NCI-H1105 (cell line): Measurements from ENCODE around the gene POU5F1.
"Not testable (repeated sequence)": the region's sequence is repeated elsewhere in the genome, so short reads cannot be mapped to it uniquely, and the experiment has no call there.

Experiments used
- DNase-seq: peaks from one replicate; lab custom pipeline; 2025; lab: John Stamatoyannopoulos, UW

The POU5F1 gene

DNA sequence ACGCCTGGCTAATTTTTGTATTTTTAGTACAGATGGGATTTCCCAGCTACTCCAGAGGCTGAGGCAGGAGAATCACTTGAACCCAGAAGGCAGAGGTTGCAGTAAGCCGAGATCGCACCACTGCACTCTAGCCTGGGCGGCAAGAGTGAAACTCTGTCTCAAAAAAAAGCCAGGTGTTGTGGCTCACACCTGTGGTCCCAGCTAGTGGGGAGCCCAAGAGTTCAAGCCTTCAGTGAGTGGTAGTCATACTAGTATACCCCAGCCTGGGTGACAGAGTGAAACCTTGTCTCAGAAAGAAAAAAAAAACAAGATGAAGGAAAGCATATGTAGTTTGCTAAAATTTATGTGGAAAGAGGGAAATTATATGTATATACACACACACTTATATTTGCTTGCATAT lies 20.0 kb upstream of the POU5F1 start:
- no peak for DNase-seq

DNA sequence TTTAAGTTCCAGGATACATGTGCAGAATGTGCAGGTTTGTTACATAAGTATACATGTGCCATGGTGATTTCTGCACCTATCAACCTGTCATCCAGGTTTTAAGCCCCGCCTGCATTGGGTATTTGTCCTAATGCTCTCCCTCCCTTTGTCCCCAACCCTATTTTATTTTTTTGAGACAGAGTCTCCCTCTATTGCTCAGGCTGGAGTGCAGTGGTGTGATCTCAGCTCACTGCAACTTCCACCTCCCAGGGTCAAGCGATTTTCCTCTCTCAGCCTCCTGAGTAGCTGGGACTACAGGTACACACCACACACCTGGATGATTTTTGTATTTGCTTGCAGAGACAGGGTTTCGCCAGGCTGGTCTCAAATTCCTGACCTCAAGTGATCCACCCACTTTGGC lies 18.7 kb upstream of the POU5F1 start:
- DNase-seq = not testable (repeated sequence)

DNA sequence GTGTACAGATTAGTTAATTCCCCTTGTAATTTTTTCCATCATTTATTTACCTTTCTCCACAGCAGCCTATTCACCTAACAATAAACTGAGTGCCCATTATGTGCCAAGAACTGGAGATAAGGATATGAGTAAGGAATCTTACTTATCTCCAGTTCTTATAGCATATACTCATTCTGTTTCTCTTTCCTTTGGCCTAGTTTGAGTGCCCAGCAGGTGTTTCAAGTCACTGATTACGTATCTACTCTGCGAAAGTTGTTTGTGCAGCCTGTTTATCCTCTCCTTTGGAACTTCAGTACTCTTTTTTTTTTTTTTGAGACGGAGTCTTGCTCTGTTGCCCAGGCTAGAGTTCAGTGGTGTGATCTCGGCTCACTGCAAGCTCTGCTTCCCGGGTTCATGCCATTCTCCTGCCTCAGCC lies 17.3 kb upstream of the POU5F1 start:
- no peak for DNase-seq

DNA sequence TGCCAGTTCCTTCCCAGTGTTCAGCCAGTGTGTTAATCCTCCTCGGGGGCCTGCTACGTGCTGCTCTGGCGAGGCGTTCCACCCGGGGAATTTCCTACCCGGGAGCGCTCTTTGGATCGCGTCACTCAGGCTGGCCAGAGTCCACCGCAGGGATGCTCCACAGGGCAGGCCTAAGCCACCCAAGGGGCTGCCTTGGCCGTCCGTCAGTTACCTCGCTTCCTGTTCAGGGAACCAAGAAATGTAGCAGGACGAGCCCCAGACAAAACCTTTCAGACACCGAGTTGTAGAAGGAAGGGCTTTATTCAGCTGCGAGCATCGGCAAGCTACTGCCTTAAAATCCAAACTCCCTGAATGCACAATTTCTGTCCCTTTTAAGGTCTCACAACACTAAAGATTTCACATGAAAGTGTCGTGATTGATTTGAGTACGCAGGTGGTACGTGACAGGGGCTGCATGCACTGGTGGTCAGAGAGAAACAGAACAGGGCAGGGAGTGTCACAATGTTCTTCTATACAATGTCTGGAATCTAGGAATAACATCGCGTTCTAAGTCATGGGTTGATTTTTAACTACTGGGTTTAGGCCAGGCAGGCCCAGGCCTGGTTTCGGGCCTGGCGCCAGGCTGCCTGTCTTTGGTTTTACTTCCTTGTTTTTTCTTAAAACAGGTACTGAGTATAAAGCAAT lies 15.7 kb upstream of the POU5F1 start:
- DNase-seq = no peak

DNA sequence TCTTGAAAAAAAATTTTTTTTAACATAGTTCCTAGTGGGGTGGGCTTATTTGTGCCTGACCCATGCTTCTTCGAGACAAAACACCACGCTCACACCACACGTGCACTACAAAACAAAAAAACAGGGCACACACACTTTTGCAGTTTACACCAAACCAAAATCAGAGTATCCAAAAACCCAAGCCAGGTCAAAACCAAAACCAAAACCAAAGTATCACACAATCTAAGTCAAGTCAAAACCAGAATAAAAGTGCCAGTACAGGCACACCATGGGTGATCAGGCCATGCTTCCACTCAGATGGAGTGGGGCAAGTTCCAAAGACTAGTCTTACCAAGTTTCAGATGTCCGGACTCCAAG lies 15.2 kb upstream of the POU5F1 start:
- not testable (repeated sequence) for DNase-seq

DNA sequence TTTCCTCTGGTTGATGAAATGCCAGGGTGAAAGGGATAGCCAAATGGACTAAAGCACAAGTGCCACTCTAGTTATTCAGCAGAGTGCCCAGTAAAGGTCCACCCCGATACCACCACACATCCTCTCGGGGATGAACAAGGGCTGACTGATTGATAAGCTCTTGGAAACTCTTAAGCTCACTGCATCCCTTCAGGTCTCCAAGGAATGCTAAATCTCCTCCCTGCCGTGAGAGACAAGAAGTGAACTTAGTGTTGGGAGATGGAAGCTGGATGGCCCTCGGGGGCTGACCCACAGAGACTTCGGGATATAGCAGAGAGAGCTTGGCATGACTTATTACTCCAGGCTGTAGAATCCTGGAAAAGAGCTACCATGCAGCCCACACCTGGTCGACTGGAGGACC lies 13.4 kb upstream of the POU5F1 start:
- not testable (repeated sequence) for DNase-seq

DNA sequence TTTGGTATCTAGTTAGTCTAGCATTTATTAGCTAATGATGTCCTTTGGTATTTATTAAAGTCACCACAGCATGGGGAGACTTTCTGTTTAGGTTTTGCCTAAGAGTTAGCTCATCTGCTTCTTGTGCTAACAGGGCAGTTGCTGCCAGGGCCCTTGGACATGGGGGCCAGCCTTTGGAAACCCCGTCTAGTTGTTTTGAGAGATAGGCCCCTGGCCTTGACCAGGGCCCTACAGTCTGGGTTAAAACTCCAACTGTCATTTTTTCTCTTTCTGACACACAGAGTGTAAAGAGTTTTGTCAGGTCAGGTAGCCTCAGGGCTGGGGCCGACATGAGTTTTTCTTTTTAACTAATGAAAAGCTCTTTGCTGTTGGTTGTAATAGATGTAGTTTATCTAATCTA lies 12.8 kb upstream of the POU5F1 start:
- not testable (repeated sequence) for DNase-seq

DNA sequence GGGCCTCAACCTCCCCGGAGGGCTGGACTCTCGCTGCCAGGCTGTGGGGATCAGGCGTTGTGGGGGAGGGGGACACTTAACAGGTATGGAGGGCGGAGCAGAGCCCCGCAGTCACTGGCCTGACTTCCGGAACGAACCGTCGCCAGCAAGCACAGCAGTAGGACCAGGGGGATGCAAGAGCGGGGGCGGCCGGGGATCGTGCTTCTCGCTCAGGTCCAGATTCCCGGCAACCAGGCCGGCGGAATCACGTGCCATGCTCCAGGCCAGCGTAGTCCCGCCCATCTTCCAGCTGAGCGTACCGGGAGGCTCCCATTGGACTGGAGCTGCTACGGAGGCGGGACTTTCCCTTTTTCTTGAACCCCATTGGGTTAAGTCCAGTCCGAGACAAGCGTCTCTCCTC lies 10.0 kb upstream of the POU5F1 start:
- no peak for DNase-seq

DNA sequence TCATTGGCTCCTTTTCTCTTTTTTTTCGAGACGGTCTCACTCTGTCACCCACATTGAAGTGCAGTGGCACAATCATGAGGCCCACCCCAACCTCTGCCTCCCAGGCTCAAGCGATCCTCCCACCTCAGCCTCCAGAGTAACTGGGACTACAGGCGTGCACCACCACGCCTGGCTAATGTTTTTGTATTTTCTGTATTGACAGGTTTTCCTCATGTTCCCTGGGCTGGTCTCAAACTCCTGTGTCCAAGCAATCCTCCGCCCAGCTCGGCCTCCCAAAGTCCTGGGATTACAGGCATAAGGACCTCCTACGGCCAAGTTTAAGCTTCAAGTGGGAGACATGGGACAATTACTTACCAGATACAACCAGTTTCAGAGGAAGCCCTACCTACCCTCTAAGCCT lies 9.4 kb upstream of the POU5F1 start:
- no peak for DNase-seq

DNA sequence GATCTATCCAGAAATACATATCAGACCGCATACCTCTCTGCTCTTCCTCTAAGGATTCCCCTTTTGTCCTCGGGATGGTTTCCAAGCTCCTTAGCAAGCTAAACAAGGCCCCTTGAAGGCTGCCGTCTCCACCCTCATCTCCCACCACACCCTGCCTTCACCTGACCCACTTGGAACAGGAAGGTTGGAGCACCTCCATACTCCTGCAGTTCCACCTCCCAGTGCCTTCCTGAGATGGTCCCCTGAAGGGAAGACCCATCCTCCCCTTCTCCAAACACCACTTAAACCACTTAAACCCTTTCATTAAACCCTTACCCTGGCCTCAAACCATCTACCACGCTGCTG lies 8.5 kb upstream of the POU5F1 start:
- no peak for DNase-seq

DNA sequence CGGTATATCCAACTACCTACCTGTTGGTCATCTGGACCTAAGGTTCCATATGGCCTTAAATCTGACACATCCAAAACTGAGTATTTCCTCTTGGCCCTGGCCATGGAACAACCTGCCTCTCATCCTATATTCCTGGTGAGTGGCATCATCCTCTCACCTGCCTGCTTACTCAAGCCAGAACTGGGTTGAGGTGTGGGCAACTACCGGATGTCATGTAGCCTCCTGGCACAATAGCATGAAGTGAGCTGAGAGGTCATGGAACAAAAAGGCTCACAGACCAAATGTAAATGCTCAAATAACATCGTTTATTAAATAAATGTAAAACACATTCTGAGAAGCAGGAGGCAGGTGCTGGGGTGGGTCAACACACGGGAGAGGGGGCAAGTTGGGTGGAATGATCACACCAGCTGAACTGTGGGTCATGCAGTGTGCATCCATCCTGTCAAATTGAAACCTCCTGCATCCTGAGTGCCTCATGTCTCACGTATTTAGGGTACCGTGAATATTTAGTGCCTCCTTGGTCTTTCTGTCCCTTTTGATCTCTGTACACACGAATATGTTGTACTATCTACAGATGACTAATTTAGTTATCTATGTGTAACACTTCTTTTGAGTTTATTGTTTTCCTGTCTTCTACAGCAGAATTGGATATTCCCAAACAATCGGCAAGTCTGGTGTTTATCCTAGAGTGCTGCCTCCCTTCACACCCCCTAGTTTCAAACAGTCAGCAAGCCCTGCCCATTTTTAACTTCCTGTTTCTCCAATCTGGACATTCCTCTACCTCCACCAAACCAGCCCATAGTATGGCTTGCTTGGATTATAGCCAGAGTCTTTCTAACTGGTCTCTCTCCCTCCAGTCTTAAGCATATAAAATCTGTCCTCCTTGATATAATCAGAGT lies 7.9 kb upstream of the POU5F1 start:
- no peak for DNase-seq

DNA sequence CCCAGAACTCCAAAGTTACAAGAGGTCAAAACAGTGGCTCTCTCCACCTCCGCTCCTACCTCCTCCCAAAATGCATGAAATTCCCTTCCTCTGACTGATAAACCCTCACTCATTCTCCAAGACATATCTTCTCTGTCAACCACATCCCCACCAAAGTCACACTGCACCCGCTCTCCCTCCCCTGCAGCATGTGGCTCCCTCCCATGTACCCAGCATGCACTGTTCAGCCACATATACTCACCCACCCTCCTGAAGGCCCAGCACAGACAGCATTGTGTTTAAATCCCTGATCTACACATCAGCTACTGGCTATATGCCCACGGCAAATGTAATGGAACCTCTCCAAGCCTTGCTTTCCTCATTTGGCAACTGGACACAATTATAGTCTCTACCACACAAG lies 5.5 kb upstream of the POU5F1 start:
- no peak for DNase-seq

DNA sequence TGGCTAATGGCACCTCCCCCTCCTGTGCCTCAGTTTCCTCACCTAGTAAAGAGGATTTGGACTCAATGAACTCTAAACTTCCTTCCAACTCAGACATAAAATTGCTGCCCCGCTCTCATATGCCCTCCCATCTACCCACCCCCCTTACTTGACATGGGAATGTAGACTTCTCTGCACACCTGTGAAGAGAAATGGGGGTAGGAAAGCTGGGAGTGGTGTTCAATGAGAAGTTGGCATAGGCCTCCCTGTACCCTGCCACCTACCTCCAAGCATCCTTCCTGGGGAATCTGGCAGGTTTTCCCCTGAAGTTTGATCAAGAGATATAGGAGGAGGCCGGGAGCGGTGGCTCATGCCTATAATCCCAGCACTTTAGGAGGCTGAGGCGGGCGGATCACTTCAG lies 3.9 kb upstream of the POU5F1 start:
- DNase-seq = no peak

DNA sequence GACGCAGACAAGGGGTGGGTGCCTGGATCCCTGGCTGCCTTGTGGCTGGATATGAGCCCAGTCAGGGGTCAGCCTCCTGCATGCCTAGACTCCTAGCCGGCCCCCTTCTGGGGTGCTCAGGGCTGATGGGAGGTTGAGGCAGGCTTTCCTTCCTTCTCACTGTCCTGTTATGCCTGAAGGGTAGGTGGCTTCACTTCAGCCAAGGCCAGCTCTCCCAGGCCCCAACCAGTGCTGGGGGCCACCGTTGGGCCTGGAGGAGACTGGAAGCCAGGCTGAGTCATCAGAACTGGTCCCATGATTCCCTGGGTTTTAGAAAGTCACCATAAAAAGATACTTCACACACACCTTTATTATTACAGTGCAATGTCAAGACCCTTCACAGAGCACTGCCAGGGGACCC lies 2.9 kb upstream of the POU5F1 start:
- DNase-seq = no peak

DNA sequence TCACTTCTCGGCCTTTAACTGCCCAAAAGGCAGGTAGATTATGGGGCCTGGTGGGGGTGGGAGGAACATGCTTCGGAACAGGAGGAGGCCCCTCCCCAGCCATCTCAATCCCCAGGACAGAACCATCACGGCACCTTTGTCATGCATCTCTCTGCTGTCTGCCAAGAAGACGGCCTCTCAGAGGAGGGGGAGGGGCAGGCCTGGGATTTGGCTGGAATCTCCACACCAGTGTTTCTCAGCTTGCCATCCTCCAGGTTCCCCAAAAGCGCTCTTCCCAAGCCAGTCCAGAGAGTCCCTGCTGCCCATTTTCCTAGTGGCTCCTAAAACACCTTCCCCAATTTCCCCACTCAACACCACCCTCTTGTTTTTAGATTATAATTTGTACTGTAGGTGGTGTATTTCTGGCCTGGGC lies 2.5 kb upstream of the POU5F1 start:
- DNase-seq = no peak

DNA sequence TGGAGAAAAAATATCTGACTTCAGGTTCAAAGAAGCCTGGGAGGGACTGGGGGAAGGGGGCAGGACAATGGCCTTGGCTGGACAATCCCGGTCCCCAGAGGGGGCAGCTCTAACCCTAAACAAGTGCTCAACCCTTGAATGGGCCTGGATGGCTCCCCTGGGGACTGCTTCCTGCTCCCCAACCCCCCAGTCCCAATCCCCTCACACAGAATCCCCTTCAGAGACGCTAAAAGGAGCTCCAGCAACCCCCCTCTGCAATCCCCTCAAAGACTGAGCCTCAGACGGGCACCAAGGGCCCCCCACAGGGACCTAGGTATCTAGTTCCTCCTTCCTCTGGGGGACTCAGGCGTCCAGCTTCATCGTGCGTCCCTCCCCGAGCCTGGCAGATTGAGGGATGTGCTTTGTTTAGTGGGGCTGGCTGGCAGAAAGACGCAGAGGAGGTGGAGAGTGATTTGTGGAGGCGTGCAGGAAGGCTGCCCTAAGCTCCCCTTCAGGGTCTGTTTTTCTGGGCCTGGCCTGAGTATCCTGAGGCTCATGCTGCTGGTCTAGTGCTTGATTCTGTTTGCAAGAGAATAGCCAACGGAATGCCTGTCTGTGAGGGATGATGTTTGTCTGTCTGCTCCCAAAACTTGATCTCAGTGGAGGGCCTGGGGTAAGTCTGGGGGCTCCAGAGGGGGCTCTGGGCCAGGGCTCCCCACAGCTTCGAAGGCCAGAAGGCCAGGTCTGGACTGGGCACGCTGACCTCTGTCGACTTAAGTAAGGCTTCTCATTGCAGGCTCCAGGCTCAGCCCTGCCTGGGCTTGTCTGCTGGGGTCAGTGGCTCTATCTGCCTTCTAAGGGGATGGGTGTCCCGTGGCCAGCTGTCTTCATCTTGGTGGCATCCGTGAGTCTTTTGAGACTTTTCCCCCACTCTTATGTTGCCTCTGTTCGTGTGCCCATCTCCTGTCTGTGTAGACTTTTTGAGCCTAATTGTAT lies 1.7 kb upstream of the POU5F1 start:
- DNase-seq = no peak

DNA sequence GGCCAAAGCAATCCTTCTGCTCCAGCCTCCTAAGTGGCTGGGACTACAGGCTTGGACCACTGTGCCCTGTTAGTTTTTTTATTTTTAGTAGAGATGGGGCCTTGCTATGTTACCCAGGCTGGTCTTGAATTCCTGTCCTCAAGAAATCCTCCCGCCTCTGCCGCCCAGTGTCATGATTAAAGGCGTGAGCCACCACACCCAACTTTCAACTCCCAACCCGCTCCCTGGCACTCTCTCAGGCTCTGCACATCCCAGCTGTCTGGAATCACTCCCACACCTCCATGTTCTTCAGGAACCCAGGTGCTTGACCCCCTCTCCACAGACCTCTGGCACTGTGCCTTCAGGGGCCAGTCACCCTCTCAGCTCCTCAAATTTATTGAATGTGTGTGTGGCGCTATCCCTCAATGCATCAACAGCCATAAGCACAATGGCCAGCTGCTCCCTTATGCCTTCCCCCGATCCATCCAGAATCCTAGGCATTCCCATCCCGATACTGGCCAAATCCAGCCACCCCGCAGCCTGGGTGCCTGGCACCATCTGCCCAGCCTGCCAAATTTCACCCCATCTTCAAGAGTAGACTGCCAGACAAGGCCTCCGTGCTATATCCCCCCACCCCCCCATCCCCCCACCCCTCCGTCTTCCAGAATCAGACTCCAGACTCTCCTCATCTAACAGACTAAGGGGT lies 647 bp upstream of the POU5F1 start:
- DNase-seq = no peak

DNA sequence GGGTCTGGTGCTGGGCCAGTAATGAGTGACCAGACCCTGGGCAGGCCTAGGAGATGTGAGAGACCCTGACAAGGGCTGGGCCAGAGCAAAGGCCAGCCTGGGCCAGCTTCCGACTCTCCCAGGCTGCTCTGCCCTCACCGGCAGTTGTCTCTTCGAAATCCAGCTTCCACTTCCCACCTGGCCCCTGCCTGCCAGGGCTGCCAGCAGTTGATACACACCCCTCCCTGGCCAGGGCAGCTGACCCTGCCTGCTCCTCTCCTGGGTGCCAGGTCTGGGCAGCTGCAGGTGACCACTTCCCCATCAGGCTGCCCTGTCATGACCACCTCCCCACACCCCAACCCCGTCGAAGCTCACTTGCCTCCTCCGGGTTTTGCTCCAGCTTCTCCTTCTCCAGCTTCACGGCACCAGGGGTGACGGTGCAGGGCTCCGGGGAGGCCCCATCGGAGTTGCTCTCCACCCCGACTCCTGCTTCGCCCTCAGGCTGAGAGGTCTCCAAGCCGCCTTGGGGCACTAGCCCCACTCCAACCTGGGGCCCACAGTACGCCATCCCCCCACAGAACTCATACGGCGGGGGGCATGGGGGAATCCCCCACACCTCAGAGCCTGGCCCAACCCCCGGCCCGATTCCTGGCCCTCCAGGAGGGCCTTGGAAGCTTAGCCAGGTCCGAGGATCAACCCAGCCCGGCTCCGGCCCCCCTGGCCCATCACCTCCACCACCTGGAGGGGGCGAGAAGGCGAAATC lies 453 bp downstream of the POU5F1 start:
- DNase-seq = not testable (repeated sequence)

DNA sequence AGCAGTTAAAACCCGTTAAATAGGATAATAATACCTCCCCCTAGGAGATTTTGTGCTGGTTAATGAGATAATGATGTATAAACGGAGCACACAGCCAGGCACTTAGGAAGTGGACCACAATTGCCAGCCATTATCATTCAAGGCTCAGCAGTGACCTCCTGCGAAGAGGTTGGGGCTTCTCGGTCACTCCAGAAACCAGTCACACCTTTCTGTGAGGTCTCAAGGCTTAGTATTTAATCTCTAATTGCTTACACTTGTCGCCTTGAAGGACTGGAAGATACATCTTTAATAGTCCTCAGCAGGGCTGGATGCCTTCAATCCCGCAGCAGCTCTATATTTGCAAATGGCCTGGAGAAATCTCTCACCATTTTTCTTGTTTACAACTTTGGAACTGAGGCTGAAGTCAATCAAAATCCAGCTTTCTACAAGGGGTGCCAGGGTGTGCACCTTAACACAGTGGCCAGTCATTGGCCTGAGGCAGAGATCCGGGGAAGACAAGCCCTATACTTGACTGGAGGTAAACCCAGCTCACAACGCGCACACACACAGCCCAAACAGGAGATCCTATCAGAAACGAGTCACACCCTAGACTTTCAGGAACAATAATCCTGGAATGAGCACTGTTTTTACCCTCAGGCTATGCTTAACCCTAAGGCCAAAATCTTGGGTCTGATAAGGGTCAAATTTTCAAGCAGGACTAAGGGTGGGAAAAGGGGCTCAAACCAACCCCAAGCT lies 1.2 kb downstream of the POU5F1 start:
- no peak for DNase-seq

DNA sequence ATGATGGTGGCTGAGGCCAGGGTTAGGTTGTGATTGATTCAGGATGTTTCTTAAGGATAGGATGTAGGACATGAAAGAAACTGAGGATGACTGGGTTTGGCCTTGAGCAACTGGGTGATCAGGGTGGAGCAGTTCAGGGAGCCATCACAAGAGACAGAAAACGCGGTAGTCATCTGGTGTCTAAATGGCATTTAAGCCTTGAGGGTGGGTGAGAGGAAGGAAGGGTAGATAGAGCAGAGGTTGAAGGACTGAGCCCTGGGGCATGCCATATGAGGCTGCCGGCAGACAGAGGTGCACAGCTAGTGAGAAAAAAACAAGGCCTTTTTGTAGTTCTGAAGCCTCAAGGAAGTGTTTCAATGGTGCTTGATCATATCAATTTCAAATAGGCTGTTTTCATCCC lies 1.9 kb downstream of the POU5F1 start:
- no peak for DNase-seq

DNA sequence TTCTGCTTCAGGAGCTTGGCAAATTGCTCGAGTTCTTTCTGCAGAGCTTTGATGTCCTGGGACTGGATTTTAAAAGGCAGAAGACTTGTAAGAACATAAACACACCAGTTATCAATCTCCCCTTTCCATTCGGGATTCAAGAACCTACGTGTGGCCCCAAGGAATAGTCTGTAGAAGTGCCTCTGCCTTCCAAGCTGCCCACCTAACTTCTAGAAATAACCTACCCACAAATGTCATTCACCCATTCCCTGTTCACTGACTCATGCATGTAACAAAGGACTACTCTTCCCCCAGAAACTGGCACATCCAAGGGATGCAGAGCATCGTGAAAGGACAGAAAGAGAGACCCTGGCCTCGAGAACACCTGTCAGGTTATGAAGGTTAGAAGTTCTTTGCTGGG lies 4.5 kb downstream of the POU5F1 start:
- no peak for DNase-seq
